Endothelial cell of umbilical vein (primary cell): ENCODE results near the gene FAM131B.

Source experiments
- CTCF ChIP-seq, 2 donors: IDR thresholded peaks; 1 replicate in 1 of 2; 2 replicates in 1 of 2; pipeline ENCODE4 v1.5.1; 2011; ENCODE audit warnings: low read length in 2 of 2, mild to moderate bottlenecking in 2 of 2, moderate library complexity in 2 of 2, control low read depth in 1 of 2, inconsistent platforms in 1 of 2, low read depth in 1 of 2; ENCODE audit not compliant: insufficient read depth in 1 of 2; ENCODE audit errors: extremely low read depth in 1 of 2
- EZH2 ChIP-seq: IDR thresholded peaks from 2 replicates; pipeline ENCODE4 v1.6.1; 2012; ENCODE audit warnings: borderline replicate concordance, low read depth, mild to moderate bottlenecking, moderate library complexity, low read length, inconsistent platforms; ENCODE audit not compliant: severe bottlenecking
- FOS ChIP-seq: IDR thresholded peaks from 2 replicates; pipeline ENCODE4 v1.6.1; 2011; ENCODE audit warnings: mild to moderate bottlenecking, low read length, moderate library complexity, borderline replicate concordance; ENCODE audit not compliant: insufficient read depth
- GATA2 ChIP-seq: IDR thresholded peaks from 2 replicates; pipeline ENCODE4 v1.7.0; 2011; ENCODE audit warnings: low read depth, mild to moderate bottlenecking, moderate library complexity, mixed read lengths, low read length; ENCODE audit not compliant: insufficient read length, insufficient read depth
- JUN ChIP-seq: IDR thresholded peaks from 2 replicates; pipeline ENCODE4 v1.6.1; 2011; ENCODE audit warnings: borderline replicate concordance, low read depth; ENCODE audit not compliant: insufficient read length, insufficient read depth
- MAX ChIP-seq: IDR thresholded peaks from 2 replicates; pipeline ENCODE4 v1.6.1; 2011; ENCODE audit not compliant: insufficient read depth, insufficient read length
- MYC ChIP-seq: IDR thresholded peaks from one replicate; pipeline ENCODE4 v1.6.1; 2011; ENCODE audit warnings: mild to moderate bottlenecking, low read depth, low read length
- POLR2A ChIP-seq: IDR thresholded peaks from 2 replicates; pipeline ENCODE4 v1.6.1; 2012; ENCODE audit warnings: low read depth, mild to moderate bottlenecking, control low read depth, low read length
- POLR2AphosphoS5 ChIP-seq: IDR thresholded peaks from 2 replicates; pipeline ENCODE4 v1.6.1; 2012; ENCODE audit warnings: low read depth, mild to moderate bottlenecking, control low read depth, low read length, moderate library complexity; ENCODE audit not compliant: insufficient read depth

- TF ChIP-seq CTCF (IDR thresholded peaks at IDR 0.05; ENCODE audit: extremely low read depth in 1 of 2, insufficient read depth in 1 of 2, low read depth in 1 of 2, low read length in 2 of 2) (peak; percentile 36 to 39), POLR2A (no peak), EZH2 (no peak), FOS (peak; percentile 64), MYC (no peak), POLR2AphosphoS5 (peak; percentile 12), JUN (no peak), MAX (no peak), GATA2 (peak; percentile 76)
Measured at GRCh38 chr7:143395187-143396149, 33.0 kb upstream of the FAM131B start.
